ENCODE data around the gene PAQR5. TPM values are rescaled to one million over a fixed set of nuclear protein-coding genes. Genes with fewer than 3 reads are reported as not detected.

The PAQR5 gene
- total RNA-seq, 4 donors from 2014 or later = 4.2 to 16.4 (median 6.8) TPM

DNA sequence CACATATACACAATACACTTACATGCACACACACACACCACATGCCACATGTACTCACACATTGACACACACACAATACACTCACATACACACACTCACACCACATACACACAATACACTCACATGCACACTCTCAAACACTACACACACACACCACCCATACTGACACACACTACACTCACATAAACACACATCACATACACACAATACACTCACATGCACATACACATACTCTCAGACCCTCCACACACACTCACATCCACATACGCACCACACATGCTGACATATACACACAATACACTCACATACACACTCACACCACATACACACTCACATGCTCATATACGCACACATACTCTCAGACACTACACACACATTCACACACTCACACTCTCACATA lies 87.1 kb downstream of the PAQR5 start:
- H3K4me3 ChIP-seq (ENCODE audit: low read depth, poor library complexity, severe bottlenecking) = no peak overlapping the region
- WGBS, 2 donors = 91 to 97% methylated on average over 2 of the region's 2 CpGs
- intact Hi-C loops (cut with DNase I; ENCODE audit: low total_unique reads) = no loop called here
- no peak for TF ChIP-seq POLR2A (IDR thresholded peaks at IDR 0.05)
- TF ChIP-seq, protein P1, sequence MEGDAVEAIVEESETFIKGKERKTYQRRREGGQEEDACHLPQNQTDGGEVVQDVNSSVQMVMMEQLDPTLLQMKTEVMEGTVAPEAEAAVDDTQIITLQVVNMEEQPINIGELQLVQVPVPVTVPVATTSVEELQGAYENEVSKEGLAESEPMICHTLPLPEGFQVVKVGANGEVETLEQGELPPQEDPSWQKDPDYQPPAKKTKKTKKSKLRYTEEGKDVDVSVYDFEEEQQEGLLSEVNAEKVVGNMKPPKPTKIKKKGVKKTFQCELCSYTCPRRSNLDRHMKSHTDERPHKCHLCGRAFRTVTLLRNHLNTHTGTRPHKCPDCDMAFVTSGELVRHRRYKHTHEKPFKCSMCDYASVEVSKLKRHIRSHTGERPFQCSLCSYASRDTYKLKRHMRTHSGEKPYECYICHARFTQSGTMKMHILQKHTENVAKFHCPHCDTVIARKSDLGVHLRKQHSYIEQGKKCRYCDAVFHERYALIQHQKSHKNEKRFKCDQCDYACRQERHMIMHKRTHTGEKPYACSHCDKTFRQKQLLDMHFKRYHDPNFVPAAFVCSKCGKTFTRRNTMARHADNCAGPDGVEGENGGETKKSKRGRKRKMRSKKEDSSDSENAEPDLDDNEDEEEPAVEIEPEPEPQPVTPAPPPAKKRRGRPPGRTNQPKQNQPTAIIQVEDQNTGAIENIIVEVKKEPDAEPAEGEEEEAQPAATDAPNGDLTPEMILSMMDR (IDR thresholded peaks at IDR 0.05) = no peak
- DNase-seq (ENCODE audit: low spot score in 2 of 2) = no peak

DNA sequence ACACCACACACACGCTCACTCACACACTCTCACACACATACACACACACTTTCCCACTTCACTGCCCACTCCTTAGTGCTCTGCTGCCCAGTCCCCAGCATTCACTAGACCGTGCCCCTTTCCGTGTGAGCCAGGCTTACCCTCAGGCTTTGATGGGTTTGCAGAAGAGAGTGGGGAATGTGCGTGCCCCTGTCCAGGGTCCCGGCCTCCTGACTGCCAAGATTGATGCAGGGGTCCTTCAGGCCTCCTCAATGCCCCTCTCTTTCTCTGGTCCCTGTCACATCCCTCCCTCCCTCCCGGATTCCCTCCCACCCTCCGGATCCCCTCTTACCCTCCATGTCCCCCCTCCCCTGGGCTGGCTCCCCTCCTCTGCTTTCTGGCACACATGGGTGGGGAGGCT lies 87.6 kb downstream of the PAQR5 start:
- WGBS, 2 donors = 82 to 85% methylated on average over 7 of the region's 7 CpGs
- H3K4me3 ChIP-seq (ENCODE audit: low read depth, poor library complexity, severe bottlenecking) = no peak overlapping the region
- intact Hi-C loops (cut with DNase I; ENCODE audit: low total_unique reads) = no loop called here
- TF ChIP-seq, protein P1 (IDR thresholded peaks at IDR 0.05) = no peak
- TF ChIP-seq POLR2A (IDR thresholded peaks at IDR 0.05) = no peak
- DNase-seq (ENCODE audit: low spot score in 2 of 2) = no peak

DNA sequence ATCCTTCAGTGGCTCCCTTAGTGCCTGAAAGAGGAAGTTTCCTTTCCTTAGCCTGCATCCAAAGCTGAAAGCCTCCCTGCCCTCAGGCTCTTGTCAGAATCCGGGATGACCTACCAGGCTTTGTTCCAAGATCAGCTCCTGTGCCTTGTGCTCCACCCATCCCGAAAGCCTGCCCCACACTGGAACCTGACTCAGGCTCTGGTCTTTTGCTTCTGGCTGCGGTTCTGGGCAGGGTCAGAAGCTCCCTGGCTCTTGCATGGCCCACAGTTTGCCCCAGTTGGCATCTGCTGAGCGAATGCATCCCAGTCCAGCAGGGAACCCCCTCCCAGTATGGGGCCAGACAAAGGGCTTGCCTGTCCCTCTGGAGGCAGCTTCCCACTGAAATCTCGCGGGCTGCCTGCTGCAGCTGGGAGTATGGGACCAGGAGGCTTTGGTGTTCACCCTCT lies 89.6 kb downstream of the PAQR5 start:
- no peak for DNase-seq (ENCODE audit: low spot score in 2 of 2)
- no peak overlapping the region for H3K4me3 ChIP-seq (ENCODE audit: low read depth, poor library complexity, severe bottlenecking)
- TF ChIP-seq, protein P1 (IDR thresholded peaks at IDR 0.05) = no peak
- no peak for TF ChIP-seq POLR2A (IDR thresholded peaks at IDR 0.05)
- intact Hi-C loops (cut with DNase I; ENCODE audit: low total_unique reads) = no loop called here
- WGBS, 2 donors = 38 to 46% methylated on average over 6 of the region's 6 CpGs

DNA sequence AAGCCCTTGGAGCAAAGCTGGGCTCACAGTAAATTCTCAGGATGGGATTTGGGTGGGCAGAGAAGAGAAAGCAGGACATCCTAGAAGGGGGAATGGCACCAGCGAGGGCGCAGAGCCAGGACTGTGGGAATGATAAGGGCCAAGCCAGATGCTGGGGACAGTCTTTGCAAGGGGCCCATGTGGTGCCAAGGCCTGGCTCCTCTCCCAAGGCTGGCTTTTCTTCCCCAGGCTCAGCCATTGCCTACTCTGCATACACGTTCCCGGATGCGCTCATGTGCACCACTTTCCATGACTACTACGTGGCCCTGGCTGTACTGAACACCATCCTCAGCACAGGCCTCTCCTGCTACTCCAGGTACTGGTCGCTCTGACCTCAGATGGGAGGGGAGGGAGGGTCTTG lies 90.7 kb downstream of the PAQR5 start:
- WGBS, 2 donors = 87 to 92% methylated on average over 7 of the region's 7 CpGs
- H3K4me3 ChIP-seq (ENCODE audit: low read depth, poor library complexity, severe bottlenecking) = no peak overlapping the region
- no peak for DNase-seq (ENCODE audit: low spot score in 2 of 2)
- TF ChIP-seq, protein P1 (IDR thresholded peaks at IDR 0.05) = no peak
- intact Hi-C loops (cut with DNase I; ENCODE audit: low total_unique reads) = no loop called here

DNA sequence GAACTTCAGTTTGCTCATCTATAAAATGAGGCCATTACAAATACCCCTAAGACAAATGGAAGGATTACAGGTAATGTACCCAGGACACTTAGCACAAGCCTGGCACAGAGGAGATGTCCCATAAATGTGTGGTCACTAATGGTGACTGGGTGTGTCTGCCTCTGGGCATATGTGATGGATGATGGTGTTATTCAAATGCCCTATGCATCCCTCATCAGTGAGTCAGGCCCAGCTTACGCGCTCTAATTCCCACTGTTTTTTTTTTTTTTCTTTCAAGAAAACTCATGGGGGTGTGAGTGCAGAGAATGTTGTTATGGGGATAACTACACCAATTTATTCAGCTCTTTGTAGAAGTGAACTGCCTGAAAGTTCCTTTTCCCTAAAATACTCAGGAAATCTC lies 91.9 kb downstream of the PAQR5 start:
- DNase-seq (ENCODE audit: low spot score in 2 of 2) = no peak
- WGBS, 2 donors = 42 to 47% methylated on average over 2 of the region's 2 CpGs
- TF ChIP-seq, protein P1 (IDR thresholded peaks at IDR 0.05) = no peak
- TF ChIP-seq POLR2A (IDR thresholded peaks at IDR 0.05) = no peak
- no peak overlapping the region for H3K4me3 ChIP-seq (ENCODE audit: low read depth, poor library complexity, severe bottlenecking)
- intact Hi-C loops (cut with DNase I; ENCODE audit: low total_unique reads) = no loop called here

DNA sequence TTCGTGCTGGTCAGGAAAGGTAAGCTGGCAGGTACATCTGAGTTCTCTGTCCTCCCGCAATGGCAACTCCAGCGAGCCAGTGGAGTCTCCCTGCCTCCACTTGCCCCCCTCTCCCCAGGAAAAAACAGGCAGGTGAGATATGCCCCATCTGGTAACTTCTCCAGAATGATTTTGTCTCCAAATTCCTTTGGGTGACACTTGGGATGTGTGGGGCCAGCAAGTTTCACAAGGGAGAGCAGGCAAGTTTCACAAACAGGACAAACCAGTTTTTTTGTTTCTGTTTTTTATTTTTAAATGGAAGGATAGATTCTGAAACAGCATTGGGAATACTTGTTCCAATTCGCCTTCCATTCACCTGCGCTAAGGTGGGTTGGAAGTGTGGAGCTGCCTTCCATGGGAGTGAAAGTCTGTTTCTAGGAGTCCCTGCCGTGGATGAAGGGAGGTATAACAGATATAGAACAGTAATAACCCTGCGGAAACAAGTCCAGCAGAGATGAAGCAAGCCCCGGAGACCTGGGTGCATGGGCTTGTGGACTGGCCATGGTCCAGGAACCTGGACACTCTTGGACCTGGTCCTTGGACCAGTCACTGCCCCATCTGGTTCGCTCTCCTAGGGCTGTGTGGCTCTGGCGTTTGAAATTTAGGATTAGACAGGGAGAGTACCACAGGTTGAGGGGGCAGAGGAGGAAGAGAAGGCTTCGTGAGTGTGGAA lies 92.5 kb downstream of the PAQR5 start:
- WGBS, 2 donors = 62 to 72% methylated on average over 11 of the region's 11 CpGs
- intact Hi-C loops (cut with DNase I; ENCODE audit: low total_unique reads) = no loop called here
- TF ChIP-seq POLR2A (IDR thresholded peaks at IDR 0.05) = no peak
- TF ChIP-seq, protein P1 (IDR thresholded peaks at IDR 0.05) = no peak
- no peak for DNase-seq (ENCODE audit: low spot score in 2 of 2)
- H3K4me3 ChIP-seq (ENCODE audit: low read depth, poor library complexity, severe bottlenecking) = no peak overlapping the region

All from lower leg skin (tissue), 4 donors.